Subcutaneous adipose tissue (tissue), 4 donors: ENCODE results near the gene ENPP6. TPM values are rescaled to one million over a fixed set of nuclear protein-coding genes. Genes with fewer than 3 reads are reported as not detected.

Experiments used
- CTCF ChIP-seq: fragments of 450-650 bp; IDR thresholded peaks from one replicate; pipeline ENCODE4 v1.5.1; 2016; ENCODE audit warnings: low read depth, mild to moderate bottlenecking, control low read depth, antibody characterized with exemption, moderate library complexity
- total RNA-seq, 4 donors: library from RNA; depleted of rRNA; stranded (reverse); fragments of >200 nt; gene quantifications; one replicate each; pipeline ENCODE4 v1.1.0, GENCODE V29; 2016

ENPP6 gene
- total RNA-seq, 4 donors from 2014 or later: 0.17 TPM; not detected in 3

GRCh38 chr4:184091986-184092385 is 125.7 kb downstream of the ENPP6 start:
- TF ChIP-seq CTCF: no peak

GRCh38 chr4:184090571-184090970 is 127.1 kb downstream of the ENPP6 start:
- no peak for TF ChIP-seq CTCF

GRCh38 chr4:184080674-184081073 is 137.0 kb downstream of the ENPP6 start:
- TF ChIP-seq CTCF: no peak

GRCh38 chr4:184074677-184075388 is 142.8 kb downstream of the ENPP6 start:
- no peak for TF ChIP-seq CTCF

GRCh38 chr4:184067931-184068554 is 149.6 kb downstream of the ENPP6 start:
- no peak for TF ChIP-seq CTCF

- TF ChIP-seq CTCF: no peak
These were observed 150.9 kb downstream of the ENPP6 start for GRCh38 chr4:184066584-184067300.

GRCh38 chr4:184064877-184065276 is 152.8 kb downstream of the ENPP6 start:
- no peak for TF ChIP-seq CTCF
